Activated T-cell treated with anti-CD3 and anti-CD28 coated beads for 48 hours (primary cell): Measurements from ENCODE around the gene BCAP29.
"Not testable (repeated sequence)": the region's sequence is repeated elsewhere in the genome, so short reads cannot be mapped to it uniquely, and the experiment has no call there.

ENCODE experiments used
- DNase-seq: peaks from one replicate; pipeline ENCODE4 v3.0.0-alpha.2; 2020; ENCODE audit warnings: low read depth

The BCAP29 gene

GRCh38 chr7:107579885-107580715, at the start of gene BCAP29:
BCAP29 (plus strand) TSS chr7:107580246; CDS start chr7:107580773, 527 bp downstream.
- DNase-seq, result peak; percentile 77

GRCh38 chr7:107530751-107531150, 49.3 kb upstream of the BCAP29 start:
- DNase-seq, result no peak

GRCh38 chr7:107534139-107534538, 45.9 kb upstream of the BCAP29 start:
- DNase-seq, result no peak

- DNase-seq, result not testable (repeated sequence)
These were observed 42.8 kb upstream of the BCAP29 start for GRCh38 chr7:107537228-107537627.

GRCh38 chr7:107538001-107538400, 42.0 kb upstream of the BCAP29 start:
- no peak for DNase-seq

- DNase-seq, result no peak
These were observed 36.6 kb upstream of the BCAP29 start for GRCh38 chr7:107543338-107543993.

- DNase-seq, result no peak
These were observed 35.0 kb upstream of the BCAP29 start for GRCh38 chr7:107544848-107545591.

- no peak for DNase-seq
These were observed 28.1 kb upstream of the BCAP29 start for GRCh38 chr7:107551936-107552335.

GRCh38 chr7:107555893-107556292, 24.2 kb upstream of the BCAP29 start:
- no peak for DNase-seq

GRCh38 chr7:107559864-107560263, 20.2 kb upstream of the BCAP29 start:
- no peak for DNase-seq

GRCh38 chr7:107560898-107561516, 19.0 kb upstream of the BCAP29 start:
- DNase-seq, result no peak

- DNase-seq, result no peak
These were observed 16.8 kb upstream of the BCAP29 start for GRCh38 chr7:107563081-107563774.

GRCh38 chr7:107563775-107564552, 16.1 kb upstream of the BCAP29 start, which contains the start of the genes COG5 and DUS4L:
COG5 (minus strand) TSS chr7:107563920; CDS start chr7:107563896, 24 bp downstream.
DUS4L (plus strand) TSS chr7:107563971; CDS start chr7:107567071, 3,100 bp downstream.
- peak; percentile 80 for DNase-seq

- DNase-seq, result no peak
These were observed 15.3 kb upstream of the BCAP29 start for GRCh38 chr7:107564553-107565298.

GRCh38 chr7:107570298-107570697, 9.7 kb upstream of the BCAP29 start:
- no peak for DNase-seq

GRCh38 chr7:107573537-107573936, 6.5 kb upstream of the BCAP29 start:
- no peak for DNase-seq

- DNase-seq, result no peak
These were observed 527 bp upstream of the BCAP29 start for GRCh38 chr7:107579554-107579884.

- DNase-seq, result no peak
These were observed 804 bp downstream of the BCAP29 start for GRCh38 chr7:107580716-107581383.

GRCh38 chr7:107581387-107582013, 1.5 kb downstream of the BCAP29 start:
- no peak for DNase-seq
